ENCODE data around the gene ZBED5.

GRCh38 chr11:10878408-10879214, 20.8 kb upstream of the ZBED5 start:
- TF ChIP-seq POLR2A (IDR thresholded peaks at IDR 0.05) (no peak), CTCF (IDR thresholded peaks at IDR 0.05) (peak in 1 of 3 experiments; percentile 45)
